SKM-1 (cell line): ENCODE results near the gene RAPSN.

Experiments
- DNase-seq: peaks from one replicate; lab custom pipeline; 2025; ENCODE audit not compliant: unreplicated experiment; lab: John Stamatoyannopoulos, UW

Gene RAPSN

GRCh38 chr11:47466201-47466600 is 17.3 kb upstream of the RAPSN start:
- DNase-seq, result no peak

GRCh38 chr11:47464483-47464882 is 15.5 kb upstream of the RAPSN start:
- DNase-seq, result no peak

GRCh38 chr11:47461876-47462275 is 12.9 kb upstream of the RAPSN start:
- no peak for DNase-seq

- DNase-seq, result no peak
These were observed 11.8 kb upstream of the RAPSN start for GRCh38 chr11:47460571-47461235.

- DNase-seq, result peak; percentile 77
These were observed 5.3 kb upstream of the RAPSN start for GRCh38 chr11:47454258-47454671.

- no peak for DNase-seq
These were observed 4.4 kb upstream of the RAPSN start for GRCh38 chr11:47453365-47453764.

- no peak for DNase-seq
These were observed 3.1 kb upstream of the RAPSN start for GRCh38 chr11:47451990-47452389.

GRCh38 chr11:47451436-47451835 is 2.5 kb upstream of the RAPSN start:
- DNase-seq, result no peak

- no peak for DNase-seq
These were observed 605 bp upstream of the RAPSN start for GRCh38 chr11:47449541-47449940.

- DNase-seq, result no peak
These were observed 1.0 kb downstream of the RAPSN start for GRCh38 chr11:47447906-47448305.

GRCh38 chr11:47446833-47447232 is 2.1 kb downstream of the RAPSN start:
- DNase-seq, result no peak

- no peak for DNase-seq
These were observed 3.1 kb downstream of the RAPSN start for GRCh38 chr11:47445840-47446239.

GRCh38 chr11:47443817-47444216 is 5.1 kb downstream of the RAPSN start:
- no peak for DNase-seq

GRCh38 chr11:47443028-47443700 is 5.8 kb downstream of the RAPSN start:
- no peak for DNase-seq

GRCh38 chr11:47442514-47442913 is 6.4 kb downstream of the RAPSN start:
- no peak for DNase-seq

- DNase-seq, result no peak
These were observed 7.5 kb downstream of the RAPSN start for GRCh38 chr11:47441421-47441820.

GRCh38 chr11:47440054-47440476 is 8.9 kb downstream of the RAPSN start:
- no peak for DNase-seq

- no peak for DNase-seq
These were observed 10.2 kb downstream of the RAPSN start for GRCh38 chr11:47438721-47439120.

GRCh38 chr11:47437746-47438418 is 11.1 kb downstream of the RAPSN start:
- DNase-seq, result no peak

- no peak for DNase-seq
These were observed 11.7 kb downstream of the RAPSN start for GRCh38 chr11:47437218-47437745.

- no peak for DNase-seq
These were observed 12.2 kb downstream of the RAPSN start for GRCh38 chr11:47436726-47437125.

- DNase-seq, result no peak
These were observed 13.2 kb downstream of the RAPSN start for GRCh38 chr11:47435687-47436086.
